ENCODE measurements around the gene MIDN. TPM values are rescaled to one million over a fixed set of nuclear protein-coding genes. Genes with fewer than 3 reads are reported as not detected.

The MIDN gene
- total RNA-seq, 1 experiment from 2014 or later: 286 TPM

DNA sequence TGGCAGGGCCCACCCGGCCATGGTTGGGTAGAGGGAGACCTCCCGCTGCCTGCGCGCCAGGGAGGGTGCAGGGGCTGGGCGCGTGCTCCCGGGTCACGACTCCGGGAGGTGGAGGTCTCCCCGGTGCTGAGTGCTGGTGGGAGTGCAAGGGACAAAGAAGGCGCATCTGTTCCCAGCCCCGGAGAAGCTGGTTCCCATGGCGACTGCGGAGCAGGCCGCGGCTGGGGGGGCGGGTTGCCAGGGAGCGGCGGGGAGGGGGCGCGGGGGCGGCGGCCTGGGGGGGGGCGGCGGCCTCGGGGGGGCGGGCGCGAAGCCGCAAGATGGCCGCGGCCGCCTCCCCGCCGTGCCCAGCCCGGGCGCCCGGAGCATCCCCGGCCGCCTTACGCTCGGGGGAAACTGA is 11.8 kb upstream of the MIDN start:
- H3K27ac Mint-ChIP-seq: no peak overlapping the region
- peaks cover 0 to 28% (median 18%) of the 10 kb centered on the region in 3 experiments; a peak in 5 of 7 replicates for H3K36me3 Mint-ChIP-seq (ENCODE audit: insufficient read depth in 1 of 3, low read depth in 3 of 3)
- Histone ChIP-seq H4K20me1 (ENCODE audit: control insufficient read depth, insufficient read depth, insufficient read length) (no peaks in the 10 kb centered on the region), H3K79me1 (ENCODE audit: insufficient read depth, low read depth, low read length, poor library complexity, severe bottlenecking) (no peaks in the 10 kb centered on the region), H3K27ac (ENCODE audit: insufficient read length, low read depth, low read length) (no peak overlapping the region), H3K79me2 (ENCODE audit: insufficient read depth, low read length) (no peaks in the 10 kb centered on the region), H3K23me2 (ENCODE audit: insufficient read length, low read depth, low read length, poor library complexity, severe bottlenecking) (peaks cover 11% of the 10 kb centered on the region), H2BK12ac (ENCODE audit: insufficient read length, low read depth, low read length) (no peak overlapping the region), H3K4me2 (ENCODE audit: insufficient read depth, insufficient read length, low read length) (peak overlapping the region; percentile 53), H3K9ac (ENCODE audit: extremely low read depth, insufficient read length, low read length) (no peak overlapping the region), H3K27me3 (ENCODE audit: insufficient read depth, low read length) (no peaks in the 10 kb centered on the region), H3K56ac (ENCODE audit: insufficient read length, low read depth, low read length) (no peak overlapping the region), H3K23ac (ENCODE audit: insufficient read length, low read depth, low read length) (no peak overlapping the region), H3K9me3 (ENCODE audit: control insufficient read depth, low read depth, low read length) (no peaks in the 10 kb centered on the region), H2BK15ac (ENCODE audit: low read depth, low read length) (no peak overlapping the region), H3K4ac (ENCODE audit: low read depth, low read length) (no peak overlapping the region), H2AK5ac (ENCODE audit: insufficient read length, low read length) (no peak overlapping the region), H2AFZ (ENCODE audit: low read length) (no peak overlapping the region), H4K5ac (ENCODE audit: insufficient read length, low read depth, low read length) (no peak overlapping the region), H3K4me1 (ENCODE audit: insufficient read depth, low read length) (no peaks in the 10 kb centered on the region), H3K18ac (ENCODE audit: insufficient read length, low read depth, low read length) (no peak overlapping the region), H2BK20ac (ENCODE audit: low read depth, low read length, poor library complexity, severe bottlenecking) (no peak overlapping the region), H4K8ac (replicated peaks; ENCODE audit: insufficient read length, low read depth, low read length) (no peak overlapping the region), H2BK5ac (ENCODE audit: insufficient read length, low read length) (no peak overlapping the region), H4K91ac (ENCODE audit: insufficient read length, low read depth, low read length) (no peak overlapping the region), H3T11ph (ENCODE audit: low read length) (no peak overlapping the region), H3K14ac (ENCODE audit: insufficient read depth, low read length) (no peak overlapping the region; the same call in 1 of the 2 replicates), H2BK120ac (ENCODE audit: low read depth, low read length, poor library complexity, severe bottlenecking) (no peak overlapping the region)
- H3K27me3 Mint-ChIP-seq (ENCODE audit: low read depth): peaks cover 1% of the 10 kb centered on the region
- DNase-seq: no peak
- WGBS (ENCODE audit: extremely low coverage, insufficient read length, low lambda C conversion rate): no CpG with 5 or more reads among the region's 42 CpGs
- TF ChIP-seq, protein P1, sequence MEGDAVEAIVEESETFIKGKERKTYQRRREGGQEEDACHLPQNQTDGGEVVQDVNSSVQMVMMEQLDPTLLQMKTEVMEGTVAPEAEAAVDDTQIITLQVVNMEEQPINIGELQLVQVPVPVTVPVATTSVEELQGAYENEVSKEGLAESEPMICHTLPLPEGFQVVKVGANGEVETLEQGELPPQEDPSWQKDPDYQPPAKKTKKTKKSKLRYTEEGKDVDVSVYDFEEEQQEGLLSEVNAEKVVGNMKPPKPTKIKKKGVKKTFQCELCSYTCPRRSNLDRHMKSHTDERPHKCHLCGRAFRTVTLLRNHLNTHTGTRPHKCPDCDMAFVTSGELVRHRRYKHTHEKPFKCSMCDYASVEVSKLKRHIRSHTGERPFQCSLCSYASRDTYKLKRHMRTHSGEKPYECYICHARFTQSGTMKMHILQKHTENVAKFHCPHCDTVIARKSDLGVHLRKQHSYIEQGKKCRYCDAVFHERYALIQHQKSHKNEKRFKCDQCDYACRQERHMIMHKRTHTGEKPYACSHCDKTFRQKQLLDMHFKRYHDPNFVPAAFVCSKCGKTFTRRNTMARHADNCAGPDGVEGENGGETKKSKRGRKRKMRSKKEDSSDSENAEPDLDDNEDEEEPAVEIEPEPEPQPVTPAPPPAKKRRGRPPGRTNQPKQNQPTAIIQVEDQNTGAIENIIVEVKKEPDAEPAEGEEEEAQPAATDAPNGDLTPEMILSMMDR (conservative IDR thresholded peaks at IDR 0.05): no peak
- H3K9me3 Mint-ChIP-seq: no peaks in the 10 kb centered on the region; a peak in 1 of 5 replicates
- peak overlapping the region; percentile 68 to 69; a peak in 4 of 5 replicates for H3K4me3 Mint-ChIP-seq
- H3K4me1 Mint-ChIP-seq: peaks cover 13 to 16% of the 10 kb centered on the region in 2 experiments

Data from H9 (cell line).